ENCODE data around the gene CARD18.
"Not testable (repeated sequence)": the region's sequence is repeated elsewhere in the genome, so short reads cannot be mapped to it uniquely, and the experiment has no call there.

The CARD18 gene

GRCh38 chr11:105142167-105142566, 2.6 kb upstream of the CARD18 start:
- DNase-seq (ENCODE audit: low read depth), result no peak
- H3K4me3 ChIP-seq (ENCODE audit: low read depth, low read length), result no peak overlapping the region

GRCh38 chr11:105137286-105137685, 2.3 kb downstream of the CARD18 start:
- no peak overlapping the region for H3K4me3 ChIP-seq (ENCODE audit: low read depth, low read length)
- DNase-seq (ENCODE audit: low read depth), result no peak

GRCh38 chr11:105135883-105136282, 3.7 kb downstream of the CARD18 start:
- DNase-seq (ENCODE audit: low read depth), result no peak
- H3K4me3 ChIP-seq (ENCODE audit: low read depth, low read length), result no peak overlapping the region

DNA sequence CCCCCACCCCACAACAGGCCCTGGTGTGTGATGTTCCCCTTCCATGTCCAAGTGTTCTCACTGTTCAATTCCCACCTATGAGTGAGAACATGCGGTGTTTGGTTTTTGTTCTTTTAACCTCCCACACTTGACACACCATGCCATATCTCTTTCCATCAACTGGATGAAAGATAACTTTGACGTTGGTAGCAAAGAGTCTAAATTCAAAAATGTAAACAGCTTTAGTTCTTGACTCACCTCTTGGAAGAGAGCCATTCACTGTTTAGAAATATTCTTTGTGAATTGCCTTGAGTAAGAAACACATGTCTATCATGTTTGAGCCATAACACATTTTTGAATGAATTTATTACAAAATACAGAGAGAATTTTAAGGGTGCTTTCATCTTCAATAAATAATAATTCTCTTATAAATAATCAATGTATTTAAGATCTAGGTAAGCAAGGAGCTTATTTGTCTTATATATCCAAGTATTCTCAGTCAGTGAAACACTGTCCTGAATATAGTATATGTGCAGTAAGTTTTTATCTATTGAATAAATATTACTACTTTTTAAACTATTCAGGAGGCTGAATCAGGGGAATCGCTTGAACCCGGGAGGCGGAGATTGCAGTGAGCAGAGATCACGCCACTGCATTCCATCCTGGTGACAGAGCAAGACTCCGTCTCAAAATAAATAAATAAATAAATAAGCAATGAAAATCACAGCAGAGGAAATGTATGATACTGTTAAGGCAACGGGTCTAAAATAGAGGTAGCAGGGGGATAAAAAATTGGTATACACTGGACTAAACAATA, 6.7 kb downstream of the CARD18 start:
- peak; percentile 43 for DNase-seq (ENCODE audit: low read depth)
- H3K4me3 ChIP-seq (ENCODE audit: low read depth, low read length), result no peak overlapping the region

DNA sequence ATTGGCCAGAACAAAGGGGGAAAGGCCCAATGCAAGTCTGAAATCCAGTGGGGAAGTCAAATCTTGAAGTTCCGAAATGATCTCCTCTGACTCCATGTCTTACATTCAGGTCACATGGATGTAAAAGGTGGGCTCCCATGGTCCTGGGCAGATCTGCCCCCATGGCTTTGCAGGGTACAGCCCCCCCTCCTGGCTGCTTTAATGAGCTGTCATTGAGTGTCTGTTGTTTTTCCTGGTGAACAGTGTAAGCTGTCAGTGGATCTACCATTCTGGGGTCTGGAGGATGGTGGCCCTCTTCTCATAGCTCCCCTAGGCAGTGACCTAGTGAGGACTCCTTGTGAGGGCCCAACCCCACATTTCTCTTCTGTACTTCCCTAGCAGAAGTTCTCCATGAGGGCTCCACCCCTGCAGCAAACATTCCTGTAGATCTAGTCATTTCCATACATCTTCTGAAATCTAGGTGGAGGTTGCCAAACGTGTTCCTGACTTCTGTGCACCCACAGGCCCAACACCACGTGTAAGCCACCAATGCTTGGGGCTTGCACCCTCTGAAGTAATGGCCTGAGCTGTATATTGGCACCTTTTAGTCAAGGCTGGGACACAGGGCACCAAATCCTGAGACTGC, 9.3 kb downstream of the CARD18 start:
- no peak for DNase-seq (ENCODE audit: low read depth)
- H3K4me3 ChIP-seq (ENCODE audit: low read depth, low read length), result no peak overlapping the region

DNA sequence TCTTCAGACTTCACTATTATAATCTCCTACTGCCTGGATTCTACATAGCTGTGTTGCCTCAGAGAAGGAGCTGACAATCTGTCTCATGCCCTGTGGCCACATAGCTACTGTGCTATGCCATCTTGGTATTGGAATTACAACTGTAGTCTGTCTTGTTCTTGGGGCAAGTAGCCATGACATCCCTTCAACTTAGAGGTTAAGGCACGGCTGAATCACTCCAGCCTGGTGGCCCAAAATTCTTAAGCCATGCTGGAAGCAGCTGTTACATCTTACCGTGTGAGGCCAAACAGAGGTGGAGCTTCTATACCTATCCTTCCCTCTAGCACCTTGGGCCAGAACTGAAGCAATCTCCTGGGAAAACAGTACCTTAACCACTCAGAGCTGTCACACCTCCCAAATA, 14.8 kb downstream of the CARD18 start:
- no peak for DNase-seq (ENCODE audit: low read depth)
- no peak overlapping the region for H3K4me3 ChIP-seq (ENCODE audit: low read depth, low read length)

DNA sequence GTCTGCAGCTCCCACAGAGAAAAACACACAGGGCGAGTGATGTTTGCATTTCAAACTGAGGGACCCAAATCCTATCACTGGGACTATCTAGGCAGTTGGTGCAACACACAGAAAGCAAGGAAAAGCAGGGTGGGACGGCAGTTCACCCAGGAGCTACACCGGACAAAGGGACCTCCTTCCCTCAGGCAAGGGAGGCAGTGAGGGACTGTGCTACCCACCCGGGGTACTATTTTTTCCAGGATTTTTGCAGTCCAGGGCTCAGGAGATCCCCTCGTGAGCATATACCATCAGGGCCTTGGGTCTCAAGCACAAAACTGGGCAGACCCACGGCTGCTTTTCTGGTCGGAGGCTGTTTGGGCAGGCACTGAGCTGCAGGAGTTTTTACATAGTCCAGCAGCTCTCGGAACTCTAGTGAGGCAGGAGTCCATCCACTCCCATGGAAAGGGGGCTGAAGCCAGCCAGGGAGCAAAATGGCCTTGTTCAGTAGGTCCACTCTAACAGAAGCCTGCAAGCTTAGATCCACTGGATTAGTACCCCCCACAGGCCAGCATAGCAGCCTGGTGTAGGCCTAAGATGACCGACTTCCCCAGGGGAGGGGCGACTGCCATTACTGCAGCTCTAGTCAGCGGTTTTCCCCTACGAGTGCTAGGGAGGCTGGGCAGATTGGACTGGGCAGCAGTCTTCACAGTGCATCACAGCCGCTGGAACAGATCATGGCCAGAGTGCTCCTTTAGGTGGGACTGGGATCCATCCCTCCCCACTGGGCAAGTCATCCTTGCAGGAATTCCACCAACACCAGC, 28.2 kb downstream of the CARD18 start:
- H3K4me3 ChIP-seq (ENCODE audit: low read depth, low read length), result no peak overlapping the region
- DNase-seq (ENCODE audit: low read depth), result no peak

- H3K4me3 ChIP-seq (ENCODE audit: low read depth, low read length), result no peak overlapping the region
- DNase-seq (ENCODE audit: low read depth), result no peak
These were observed 28.9 kb downstream of the CARD18 start for GRCh38 chr11:105110688-105111030.

GRCh38 chr11:105109855-105110687, 29.5 kb downstream of the CARD18 start:
- DNase-seq (ENCODE audit: low read depth), result no peak
- H3K4me3 ChIP-seq (ENCODE audit: low read depth, low read length), result no peak overlapping the region

GRCh38 chr11:105109321-105109720, 30.2 kb downstream of the CARD18 start:
- DNase-seq (ENCODE audit: low read depth), result no peak
- no peak overlapping the region for H3K4me3 ChIP-seq (ENCODE audit: low read depth, low read length)

GRCh38 chr11:105108247-105108646, 31.3 kb downstream of the CARD18 start:
- H3K4me3 ChIP-seq (ENCODE audit: low read depth, low read length), result no peak overlapping the region
- no peak for DNase-seq (ENCODE audit: low read depth)

DNA sequence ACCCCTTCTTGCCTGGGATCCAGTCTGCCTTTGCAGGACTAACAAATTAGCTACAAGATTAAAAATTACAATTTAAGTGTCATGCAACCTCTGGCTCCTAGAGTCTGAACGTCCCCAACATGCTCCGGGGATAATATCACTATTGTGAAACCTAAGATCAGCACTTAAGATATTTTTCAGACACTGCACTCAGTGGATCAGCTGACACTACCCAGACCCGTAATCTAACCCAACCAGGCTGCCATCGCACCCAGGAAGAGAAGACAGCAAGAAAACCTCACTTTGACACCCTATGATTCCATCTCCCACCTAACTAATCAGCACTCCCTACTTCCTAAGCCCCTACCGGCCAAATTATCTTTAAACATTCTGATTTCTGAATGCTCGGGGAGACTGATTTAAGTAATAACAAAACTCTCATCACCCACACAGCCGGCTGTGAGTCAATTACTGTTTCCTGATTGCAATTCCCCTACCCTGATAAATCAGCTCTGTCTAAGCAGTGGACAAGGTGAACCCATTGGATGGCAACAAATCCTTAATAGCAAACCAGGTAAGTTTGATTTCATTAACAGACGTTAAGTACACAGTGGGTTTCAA, 32.2 kb downstream of the CARD18 start:
- H3K4me3 ChIP-seq (ENCODE audit: low read depth, low read length); DNase-seq (ENCODE audit: low read depth): not testable (repeated sequence)

DNA sequence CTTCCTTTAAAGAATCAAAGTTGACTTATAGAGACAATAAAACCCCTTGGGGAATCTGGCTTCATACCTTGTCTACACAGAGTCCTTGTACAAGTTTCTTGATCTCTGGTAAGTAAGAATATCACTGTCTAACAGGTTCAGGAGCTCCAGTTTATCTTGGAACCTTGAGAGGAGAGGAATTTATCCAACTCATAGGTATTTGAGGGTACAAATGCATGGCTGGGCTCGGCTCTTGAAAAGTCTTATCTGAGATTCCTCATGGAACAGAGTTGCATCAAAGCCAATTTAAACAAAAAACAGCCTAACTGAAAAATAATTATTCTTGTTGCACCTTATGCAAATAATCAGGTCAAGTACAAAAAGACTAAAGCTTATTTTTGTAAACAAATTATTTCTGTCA, 33.4 kb downstream of the CARD18 start:
- H3K4me3 ChIP-seq (ENCODE audit: low read depth, low read length), result no peak overlapping the region
- DNase-seq (ENCODE audit: low read depth), result no peak

DNA sequence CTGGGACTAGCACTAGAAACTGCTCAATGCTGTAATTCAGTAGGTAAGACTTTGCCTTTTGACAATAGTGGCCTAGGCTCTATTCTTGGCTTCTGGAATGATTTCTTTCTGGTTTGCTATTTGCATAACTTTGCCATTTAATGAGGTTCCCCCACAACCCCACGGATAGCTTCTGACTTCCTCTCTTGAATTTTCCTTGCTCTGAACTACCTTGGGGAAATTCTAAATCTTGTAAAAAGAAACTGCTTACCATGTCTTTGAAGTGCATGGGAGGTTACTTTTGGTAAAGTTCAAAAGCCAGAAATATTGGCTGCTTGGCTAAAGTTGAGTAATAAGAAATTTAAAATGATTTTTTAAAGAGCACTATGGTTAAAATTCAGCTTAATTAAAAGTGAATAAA, 35.3 kb downstream of the CARD18 start:
- no peak overlapping the region for H3K4me3 ChIP-seq (ENCODE audit: low read depth, low read length)
- DNase-seq (ENCODE audit: low read depth), result no peak

DNA sequence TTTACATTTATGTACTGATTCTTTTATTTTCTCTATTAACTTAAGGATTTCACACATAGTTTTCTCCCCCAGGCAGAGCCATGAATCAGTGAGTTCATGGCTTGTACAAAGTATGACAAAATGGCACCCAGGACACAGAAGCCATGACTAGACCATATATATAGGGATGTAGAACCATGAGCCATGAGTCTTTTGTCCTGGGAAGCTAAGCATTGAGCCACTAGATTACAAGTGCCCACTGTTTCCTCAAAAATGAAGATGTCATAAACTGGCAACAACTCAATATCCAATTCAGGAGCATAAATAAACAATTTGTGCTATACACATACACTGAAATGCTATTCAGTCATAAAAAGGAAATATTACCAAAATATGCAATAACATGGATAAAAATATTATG, 36.2 kb downstream of the CARD18 start:
- H3K4me3 ChIP-seq (ENCODE audit: low read depth, low read length), result no peak overlapping the region
- no peak for DNase-seq (ENCODE audit: low read depth)

DNA sequence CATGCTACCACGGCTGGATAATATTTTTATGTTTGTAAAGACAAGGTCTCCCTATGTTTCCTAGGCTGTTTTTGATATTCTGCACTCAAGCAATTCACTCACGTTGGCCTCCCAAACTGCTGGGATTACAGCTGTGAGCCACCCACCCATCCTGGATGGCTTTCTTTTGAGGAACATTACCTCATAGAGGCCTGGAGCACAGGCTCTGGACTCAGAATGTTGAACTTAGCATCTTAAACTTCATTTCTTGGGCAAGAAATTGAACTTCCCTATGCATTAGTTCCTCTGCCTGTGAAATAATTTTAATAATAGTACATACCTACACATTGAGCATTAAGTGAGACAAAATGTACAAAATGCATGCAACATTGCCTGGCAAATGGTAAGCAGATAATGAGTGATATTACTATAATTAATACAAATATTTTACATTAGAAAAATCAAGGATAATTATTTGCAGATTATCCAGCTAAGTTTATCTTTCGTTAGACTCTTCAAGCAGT, 37.4 kb downstream of the CARD18 start:
- DNase-seq (ENCODE audit: low read depth); H3K4me3 ChIP-seq (ENCODE audit: low read depth, low read length): not testable (repeated sequence)

DNA sequence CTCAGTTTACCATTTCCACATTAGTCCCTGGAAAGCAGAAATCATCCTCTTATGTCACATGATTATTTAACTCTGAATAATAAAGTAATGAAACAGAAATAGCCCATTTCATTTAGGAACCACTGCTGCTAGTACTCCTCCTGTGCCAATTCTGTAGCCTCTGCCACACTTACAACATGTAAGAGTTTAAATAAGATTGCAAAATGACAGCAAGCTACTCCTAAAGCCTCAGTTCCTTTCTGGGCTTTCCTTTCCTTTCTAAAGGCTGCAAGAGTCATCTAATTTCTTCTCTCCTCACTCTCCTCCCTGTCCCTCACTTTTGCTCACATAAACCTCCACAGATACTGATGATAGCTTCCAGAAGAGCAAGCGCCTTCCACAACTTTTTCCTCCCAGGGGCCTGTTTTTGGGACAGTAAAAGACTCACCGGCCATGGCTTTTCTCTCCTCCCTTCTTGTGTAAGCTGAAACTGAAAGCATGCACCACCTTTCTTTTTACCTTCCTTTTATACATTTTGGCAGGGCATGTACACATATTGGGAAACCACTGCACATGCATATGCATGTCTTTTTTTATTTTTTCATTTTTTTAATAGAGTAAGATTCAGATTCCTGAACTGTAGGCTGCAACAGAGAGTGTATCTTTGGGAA, 38.5 kb downstream of the CARD18 start:
- H3K4me3 ChIP-seq (ENCODE audit: low read depth, low read length), result no peak overlapping the region

DNA sequence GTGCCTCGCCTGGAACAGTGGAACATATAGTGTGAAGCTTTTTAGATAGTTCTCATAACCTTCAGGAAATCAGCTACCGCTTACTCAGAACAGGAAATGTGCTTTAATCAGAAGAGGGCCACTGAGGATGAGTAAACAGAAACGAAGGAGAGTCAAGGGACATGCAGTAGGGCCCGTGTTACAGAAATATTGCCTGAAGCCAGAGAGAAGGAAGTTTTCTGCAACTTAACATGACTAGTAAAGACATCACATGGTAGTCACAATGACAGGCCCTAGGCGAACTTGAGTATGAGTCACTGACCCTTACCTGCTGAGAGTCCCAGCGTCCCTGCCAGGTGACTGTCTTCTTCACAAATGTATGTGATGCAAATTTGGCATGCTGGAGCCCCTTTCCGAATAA, 39.4 kb downstream of the CARD18 start:
- no peak for DNase-seq (ENCODE audit: low read depth)
- no peak overlapping the region for H3K4me3 ChIP-seq (ENCODE audit: low read depth, low read length)

More for the DNA sequence above, 38.5 kb downstream of the CARD18 start:
- no peak for DNase-seq (ENCODE audit: low read depth)

DNA sequence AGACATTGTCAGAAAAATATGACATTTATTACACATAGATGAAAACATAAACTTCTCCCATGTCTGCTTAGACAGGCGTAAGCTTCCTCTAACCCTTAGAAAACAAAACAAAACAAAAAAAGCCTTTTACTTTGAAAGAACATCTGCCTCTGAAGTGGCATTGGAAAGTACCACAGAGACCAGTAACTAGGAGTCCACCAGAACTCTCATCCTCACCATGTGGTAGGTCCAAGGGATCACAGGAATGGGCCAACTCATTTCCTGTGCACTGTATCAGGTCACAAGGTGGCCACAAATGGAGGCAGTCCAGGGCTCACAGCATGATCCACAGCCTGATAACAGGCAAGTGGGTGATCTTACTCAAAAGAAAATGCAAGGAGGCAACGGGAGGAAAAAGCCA, 40.0 kb downstream of the CARD18 start:
- not testable (repeated sequence) for H3K4me3 ChIP-seq (ENCODE audit: low read depth, low read length); DNase-seq (ENCODE audit: low read depth)
